Sigmoid colon (tissue), 3 donors: ENCODE results near the gene LMNTD1.

Experiments
- POLR2A ChIP-seq, 2 donors: fragments of 450-650 bp; IDR thresholded peaks; one replicate each; pipeline ENCODE4 v1.6.1; 2016; ENCODE audit warnings: antibody characterized with exemption in 2 of 2, mild to moderate bottlenecking in 2 of 2, moderate library complexity in 2 of 2
- TF ChIP-seq, protein P1 (sequence below), 4 experiments: fragments of 450-650 bp in 3 of 4; fragments of 200-600 bp in 1 of 4; IDR thresholded peaks; one replicate each; pipeline ENCODE4 v1.5.1; 2016 to 2019; ENCODE audit warnings: antibody characterized with exemption in 4 of 4, mild to moderate bottlenecking in 3 of 4, moderate library complexity in 2 of 4

DNA sequence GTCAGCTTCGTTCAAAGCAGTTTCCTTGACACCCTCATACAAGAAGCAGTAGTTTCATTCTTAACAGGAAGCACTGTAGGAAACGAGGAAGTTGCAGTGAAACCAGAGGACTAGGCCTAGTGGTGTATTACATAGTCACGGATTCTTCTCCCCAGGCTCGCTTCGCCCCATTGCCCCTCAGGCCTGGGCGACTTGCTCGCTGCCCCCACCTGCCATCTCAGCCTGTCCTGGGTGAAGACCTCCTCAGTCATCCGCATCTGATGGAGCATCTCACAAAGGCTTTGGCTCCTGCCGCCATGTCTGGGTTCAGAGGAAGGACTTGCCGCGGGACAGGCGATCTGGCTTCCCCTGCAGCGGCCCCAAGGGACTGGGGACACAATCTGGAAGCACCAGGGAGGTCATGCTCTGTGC lies 93.5 kb downstream of the LMNTD1 start:
- TF ChIP-seq POLR2A (IDR thresholded peaks at IDR 0.05) = no peak
- TF ChIP-seq, protein P1, sequence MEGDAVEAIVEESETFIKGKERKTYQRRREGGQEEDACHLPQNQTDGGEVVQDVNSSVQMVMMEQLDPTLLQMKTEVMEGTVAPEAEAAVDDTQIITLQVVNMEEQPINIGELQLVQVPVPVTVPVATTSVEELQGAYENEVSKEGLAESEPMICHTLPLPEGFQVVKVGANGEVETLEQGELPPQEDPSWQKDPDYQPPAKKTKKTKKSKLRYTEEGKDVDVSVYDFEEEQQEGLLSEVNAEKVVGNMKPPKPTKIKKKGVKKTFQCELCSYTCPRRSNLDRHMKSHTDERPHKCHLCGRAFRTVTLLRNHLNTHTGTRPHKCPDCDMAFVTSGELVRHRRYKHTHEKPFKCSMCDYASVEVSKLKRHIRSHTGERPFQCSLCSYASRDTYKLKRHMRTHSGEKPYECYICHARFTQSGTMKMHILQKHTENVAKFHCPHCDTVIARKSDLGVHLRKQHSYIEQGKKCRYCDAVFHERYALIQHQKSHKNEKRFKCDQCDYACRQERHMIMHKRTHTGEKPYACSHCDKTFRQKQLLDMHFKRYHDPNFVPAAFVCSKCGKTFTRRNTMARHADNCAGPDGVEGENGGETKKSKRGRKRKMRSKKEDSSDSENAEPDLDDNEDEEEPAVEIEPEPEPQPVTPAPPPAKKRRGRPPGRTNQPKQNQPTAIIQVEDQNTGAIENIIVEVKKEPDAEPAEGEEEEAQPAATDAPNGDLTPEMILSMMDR (IDR thresholded peaks at IDR 0.05) = no peak
